ENCODE data around the gene DHRSX. TPM values are rescaled to one million over a fixed set of nuclear protein-coding genes. Genes with fewer than 3 reads are reported as not detected.
"Not testable (repeated sequence)": the region's sequence is repeated elsewhere in the genome, so short reads cannot be mapped to it uniquely, and the experiment has no call there.

Gene DHRSX
- total RNA-seq, 8 experiments from 2014 or later, result 8.4 to 19.7 (median 13.6) TPM

- Histone ChIP-seq H3K4me1 (replicated peaks in 1 of 2) (no peaks in the 10 kb centered on the region), H3K4me3 (no peak overlapping the region), H3K27ac (no peak overlapping the region)
- ATAC-seq (replicated peaks in 6 of 8), result no peak
- in situ Hi-C loops (cut with MboI; ENCODE audit: low pct_unique_long_range_greater_than_20kb in 2 of 9, low sequenced_read_pairs in 9 of 9, unreplicated experiment in 9 of 9), result no loop called here
- WGBS, 10 experiments, result 82 to 100% (median 97%) methylated on average over 1 to 3 of the region's 3 CpGs
Measured at GRCh38 chrX:2284133-2284532, 216.6 kb downstream of the DHRSX start.

GRCh38 chrX:2283111-2283859 lies 217.5 kb downstream of the DHRSX start:
- H3K4me1 ChIP-seq (replicated peaks in 1 of 2), result no peaks in the 10 kb centered on the region
- in situ Hi-C loops (cut with MboI; ENCODE audit: low pct_unique_long_range_greater_than_20kb in 2 of 9, low sequenced_read_pairs in 9 of 9, unreplicated experiment in 9 of 9), result no loop called here
- WGBS, 10 experiments, result 73 to 100% (median 86%) methylated on average over 1 to 15 of the region's 21 CpGs
- no peak overlapping the region for H3K27ac ChIP-seq
- ATAC-seq (replicated peaks in 6 of 8), result no peak
- H3K4me3 ChIP-seq, result no peak overlapping the region

- H3K4me3 ChIP-seq, result no peak overlapping the region
- ATAC-seq (replicated peaks in 6 of 8), result no peak
- in situ Hi-C loops (cut with MboI; ENCODE audit: low pct_unique_long_range_greater_than_20kb in 2 of 9, low sequenced_read_pairs in 9 of 9, unreplicated experiment in 9 of 9), result no loop called here
- no peak overlapping the region for H3K27ac ChIP-seq
- WGBS, 10 experiments, result 44 to 100% (median 86%) methylated on average over 1 to 4 of the region's 5 CpGs; no CpG with 5 or more reads in 4 of the 10 experiments
- no peaks in the 10 kb centered on the region for H3K4me1 ChIP-seq (replicated peaks in 1 of 2)
Measured at GRCh38 chrX:2282490-2283090, 218.2 kb downstream of the DHRSX start.

GRCh38 chrX:2272337-2272736 lies 228.4 kb downstream of the DHRSX start:
- Histone ChIP-seq H3K27ac (no peak overlapping the region), H3K4me1 (replicated peaks in 1 of 2) (peaks cover 9 to 10% of the 10 kb centered on the region in 2 donors), H3K4me3 (no peak overlapping the region)
- WGBS, 10 experiments, result 0 to 83% (median 3%) methylated on average over 1 to 3 of the region's 5 CpGs; no CpG with 5 or more reads in 4 of the 10 experiments
- ATAC-seq (replicated peaks in 6 of 8), result peak in 5 of 8 experiments; percentile 71 to 88 (median 83)
- in situ Hi-C loops (cut with MboI; ENCODE audit: low pct_unique_long_range_greater_than_20kb in 2 of 9, low sequenced_read_pairs in 9 of 9, unreplicated experiment in 9 of 9), result no loop called here

- H3K4me1 ChIP-seq (replicated peaks in 1 of 2); in situ Hi-C loops (cut with MboI; ENCODE audit: low pct_unique_long_range_greater_than_20kb in 2 of 9, low sequenced_read_pairs in 9 of 9, unreplicated experiment in 9 of 9); H3K27ac ChIP-seq; ATAC-seq (replicated peaks in 6 of 8); H3K4me3 ChIP-seq: not testable (repeated sequence)
- 90 to 100% (median 93%) methylated on average over 2 to 3 of the region's 10 CpGs; no CpG with 5 or more reads in 6 of the 10 experiments for WGBS, 10 experiments
Measured at GRCh38 chrX:2271595-2271994, 229.2 kb downstream of the DHRSX start.

- ATAC-seq (replicated peaks in 6 of 8); in situ Hi-C loops (cut with MboI; ENCODE audit: low pct_unique_long_range_greater_than_20kb in 2 of 9, low sequenced_read_pairs in 9 of 9, unreplicated experiment in 9 of 9); H3K27ac ChIP-seq; H3K4me1 ChIP-seq (replicated peaks in 1 of 2); H3K4me3 ChIP-seq: not testable (repeated sequence)
- 30 to 100% (median 94%) methylated on average over 1 to 3 of the region's 4 CpGs; no CpG with 5 or more reads in 4 of the 10 experiments for WGBS, 10 experiments
Measured at GRCh38 chrX:2270783-2271182, 230.0 kb downstream of the DHRSX start.

GRCh38 chrX:2267890-2268289 lies 232.9 kb downstream of the DHRSX start:
- H3K27ac ChIP-seq, result no peak overlapping the region
- H3K4me1 ChIP-seq (replicated peaks in 1 of 2), result peaks cover 8 to 10% of the 10 kb centered on the region in 2 donors
- no peak overlapping the region for H3K4me3 ChIP-seq
- no peak for ATAC-seq (replicated peaks in 6 of 8)
- WGBS, 10 experiments, result 87 to 100% (median 96%) methylated on average over 1 to 7 of the region's 8 CpGs; no CpG with 5 or more reads in 6 of the 10 experiments
- in situ Hi-C loops (cut with MboI; ENCODE audit: low pct_unique_long_range_greater_than_20kb in 2 of 9, low sequenced_read_pairs in 9 of 9, unreplicated experiment in 9 of 9), result no loop called here

GRCh38 chrX:2266445-2267349 lies 234.1 kb downstream of the DHRSX start:
- WGBS, 10 experiments, result 93 to 100% (median 97%) methylated on average over 1 to 10 of the region's 26 CpGs; no CpG with 5 or more reads in 3 of the 10 experiments
- Histone ChIP-seq H3K27ac (no peak overlapping the region), H3K4me1 (replicated peaks in 1 of 2) (no peaks in the 10 kb centered on the region), H3K4me3 (no peak overlapping the region)
- no peak for ATAC-seq (replicated peaks in 6 of 8)
- in situ Hi-C loops (cut with MboI; ENCODE audit: low pct_unique_long_range_greater_than_20kb in 2 of 9, low sequenced_read_pairs in 9 of 9, unreplicated experiment in 9 of 9), result no loop called here

- H3K27ac ChIP-seq; ATAC-seq (replicated peaks in 6 of 8); H3K4me1 ChIP-seq (replicated peaks in 1 of 2); in situ Hi-C loops (cut with MboI; ENCODE audit: low pct_unique_long_range_greater_than_20kb in 2 of 9, low sequenced_read_pairs in 9 of 9, unreplicated experiment in 9 of 9); H3K4me3 ChIP-seq: not testable (repeated sequence)
- no CpG with 5 or more reads among the region's 23 CpGs for WGBS, 10 experiments
Measured at GRCh38 chrX:2265658-2266444, 234.9 kb downstream of the DHRSX start.

- Histone ChIP-seq H3K4me1 (replicated peaks in 1 of 2) (no peaks in the 10 kb centered on the region), H3K4me3 (no peak overlapping the region), H3K27ac (no peak overlapping the region)
- in situ Hi-C loops (cut with MboI; ENCODE audit: low pct_unique_long_range_greater_than_20kb in 2 of 9, low sequenced_read_pairs in 9 of 9, unreplicated experiment in 9 of 9), result no loop called here
- no peak for ATAC-seq (replicated peaks in 6 of 8)
- 73 to 100% (median 93%) methylated on average over 2 to 9 of the region's 17 CpGs; no CpG with 5 or more reads in 6 of the 10 experiments for WGBS, 10 experiments
Measured at GRCh38 chrX:2264179-2265030, 236.4 kb downstream of the DHRSX start.

GRCh38 chrX:2263203-2263602 lies 237.6 kb downstream of the DHRSX start:
- no peak overlapping the region for H3K27ac ChIP-seq
- in situ Hi-C loops (cut with MboI; ENCODE audit: low pct_unique_long_range_greater_than_20kb in 2 of 9, low sequenced_read_pairs in 9 of 9, unreplicated experiment in 9 of 9), result no loop called here
- H3K4me3 ChIP-seq, result no peak overlapping the region
- WGBS, 10 experiments, result 20 to 100% (median 96%) methylated on average over 1 to 6 of the region's 10 CpGs; no CpG with 5 or more reads in 2 of the 10 experiments
- ATAC-seq (replicated peaks in 6 of 8), result no peak
- no peaks in the 10 kb centered on the region for H3K4me1 ChIP-seq (replicated peaks in 1 of 2)

- 26 to 100% (median 64%) methylated on average over 1 to 5 of the region's 13 CpGs; no CpG with 5 or more reads in 6 of the 10 experiments for WGBS, 10 experiments
- peak in 7 of 8 experiments; percentile 19 to 94 (median 59) for ATAC-seq (replicated peaks in 6 of 8)
- Histone ChIP-seq H3K4me3 (no peak overlapping the region), H3K27ac (no peak overlapping the region), H3K4me1 (replicated peaks in 1 of 2) (no peaks in the 10 kb centered on the region)
- in situ Hi-C loops (cut with MboI; ENCODE audit: low pct_unique_long_range_greater_than_20kb in 2 of 9, low sequenced_read_pairs in 9 of 9, unreplicated experiment in 9 of 9), result no loop called here
Measured at GRCh38 chrX:2262668-2263055, 238.1 kb downstream of the DHRSX start.

Measured in motor neuron (in vitro differentiated cells).